Endothelial cell of umbilical vein (primary cell): ENCODE data around the gene RABEP1. TPM values are rescaled to one million over a fixed set of nuclear protein-coding genes. Genes with fewer than 3 reads are reported as not detected.

ENCODE experiments used
- BruUV-seq: library from RNA; stranded (reverse); fragments of 400-500 nt; replicated peaks from 2 replicates; lab custom pipeline; 2021; lab: Mats Ljungman, UMichigan
- CTCF ChIA-PET: fragments of 300-600, 350-600 bp; sonication (Branson Sonifier 250); formaldehyde crosslinking; loops from one replicate; lab custom pipeline; 2021; ENCODE audit warnings: antibody characterized with exemption, inconsistent platforms; lab: Charles Lee
- POLR2A ChIA-PET: fragments of 300-600, 350-600 bp; sonication (Branson Sonifier 250); formaldehyde crosslinking; loops from one replicate; lab custom pipeline; 2021; ENCODE audit warnings: antibody characterized with exemption, inconsistent platforms; lab: Charles Lee
- DNase-seq: peaks from one replicate; pipeline ENCODE4 v3.0.0-alpha.2; 2011; ENCODE audit warnings: low read depth, low spot score
- FAIRE-seq: peaks from 2 replicates; lab custom pipeline; 2011; peaks lifted over from hg19 to GRCh38; lab: Jason Lieb, UNC
- H2AFZ ChIP-seq: 2 replicates; pipeline ENCODE4 v1.6.0; 2012; ENCODE audit warnings: low read depth, low read length, control low read depth, inconsistent platforms
- H3K27ac ChIP-seq: 2 replicates; pipeline ENCODE4 v1.5.1; 2011; ENCODE audit warnings: low read depth, mild to moderate bottlenecking, control low read depth, low read length, moderate library complexity; ENCODE audit not compliant: insufficient read depth
- H3K27me3 ChIP-seq, 2 experiments: 2 replicates each; pipeline versions ENCODE4 v1.6.0 to v1.6.1; 2011; ENCODE audit warnings: low read length in 2 of 2, mixed read lengths in 1 of 2; ENCODE audit not compliant: control insufficient read depth in 2 of 2, insufficient read depth in 2 of 2
- H3K36me3 ChIP-seq, 2 experiments: 2 replicates in 1 of 2; 3 replicates in 1 of 2; pipeline ENCODE4 v1.5.1; 2011; ENCODE audit warnings: low read length in 2 of 2, mild to moderate bottlenecking in 1 of 2, moderate library complexity in 1 of 2; ENCODE audit not compliant: control insufficient read depth in 2 of 2, insufficient read depth in 2 of 2; ENCODE audit errors: extremely low read depth in 1 of 2
- H3K4me1 ChIP-seq: 3 replicates; pipeline ENCODE4 v1.5.1; 2011; ENCODE audit warnings: mild to moderate bottlenecking, low read length; ENCODE audit not compliant: control insufficient read depth, insufficient read depth; ENCODE audit errors: extremely low read depth
- H3K4me2 ChIP-seq: 2 replicates; pipeline ENCODE4 v1.6.1; 2011; ENCODE audit warnings: low read length, control low read depth, mixed read lengths; ENCODE audit not compliant: insufficient read depth
- H3K4me3 ChIP-seq, 3 experiments: fragments of 200-600 bp in 1 of 3; sonication (generic), shearing (Covaris generic) in 1 of 3; replicated peaks in 1 of 3; 2 replicates each; pipeline ENCODE4 v1.5.1; 2011 to 2016; ENCODE audit warnings: control low read depth in 3 of 3, low read length in 3 of 3, mild to moderate bottlenecking in 2 of 3, inconsistent platforms in 1 of 3, low read depth in 1 of 3, moderate library complexity in 1 of 3; ENCODE audit not compliant: insufficient read depth in 1 of 3
- H3K79me2 ChIP-seq: 2 replicates; pipeline ENCODE4 v1.6.0; 2012; ENCODE audit warnings: low read length, inconsistent platforms; ENCODE audit not compliant: control insufficient read depth, insufficient read depth
- H3K9ac ChIP-seq: replicated peaks from 2 replicates; pipeline ENCODE3; 2011; ENCODE audit warnings: low read length, control low read depth; ENCODE audit not compliant: insufficient read depth; ENCODE audit errors: extremely low read depth
- H3K9me1 ChIP-seq: replicated peaks from 3 replicates; pipeline ENCODE4 v1.6.0; 2011; ENCODE audit warnings: mild to moderate bottlenecking, low read length; ENCODE audit not compliant: control insufficient read depth, insufficient read depth; ENCODE audit errors: extremely low read depth
- H3K9me3 ChIP-seq: replicated peaks from 2 replicates; pipeline ENCODE4 v1.5.1; 2012; ENCODE audit warnings: low read length, inconsistent platforms; ENCODE audit not compliant: control insufficient read depth, insufficient read depth
- H4K20me1 ChIP-seq: replicated peaks from 2 replicates; pipeline ENCODE3; 2011; ENCODE audit warnings: mild to moderate bottlenecking, low read length; ENCODE audit not compliant: control insufficient read depth, insufficient read depth; ENCODE audit errors: extremely low read depth
- CTCF ChIP-seq, 2 donors: IDR thresholded peaks; 1 replicate in 1 of 2; 2 replicates in 1 of 2; pipeline ENCODE4 v1.5.1; 2011; ENCODE audit warnings: low read length in 2 of 2, mild to moderate bottlenecking in 2 of 2, moderate library complexity in 2 of 2, control low read depth in 1 of 2, inconsistent platforms in 1 of 2, low read depth in 1 of 2; ENCODE audit not compliant: insufficient read depth in 1 of 2; ENCODE audit errors: extremely low read depth in 1 of 2
- EZH2 ChIP-seq: IDR thresholded peaks from 2 replicates; pipeline ENCODE4 v1.6.1; 2012; ENCODE audit warnings: borderline replicate concordance, low read depth, mild to moderate bottlenecking, moderate library complexity, low read length, inconsistent platforms; ENCODE audit not compliant: severe bottlenecking
- FOS ChIP-seq: IDR thresholded peaks from 2 replicates; pipeline ENCODE4 v1.6.1; 2011; ENCODE audit warnings: mild to moderate bottlenecking, low read length, moderate library complexity, borderline replicate concordance; ENCODE audit not compliant: insufficient read depth
- GATA2 ChIP-seq: IDR thresholded peaks from 2 replicates; pipeline ENCODE4 v1.7.0; 2011; ENCODE audit warnings: low read depth, mild to moderate bottlenecking, moderate library complexity, mixed read lengths, low read length; ENCODE audit not compliant: insufficient read length, insufficient read depth
- JUN ChIP-seq: IDR thresholded peaks from 2 replicates; pipeline ENCODE4 v1.6.1; 2011; ENCODE audit warnings: borderline replicate concordance, low read depth; ENCODE audit not compliant: insufficient read length, insufficient read depth
- MAX ChIP-seq: IDR thresholded peaks from 2 replicates; pipeline ENCODE4 v1.6.1; 2011; ENCODE audit not compliant: insufficient read depth, insufficient read length
- MYC ChIP-seq: IDR thresholded peaks from one replicate; pipeline ENCODE4 v1.6.1; 2011; ENCODE audit warnings: mild to moderate bottlenecking, low read depth, low read length
- POLR2A ChIP-seq: IDR thresholded peaks from 2 replicates; pipeline ENCODE4 v1.6.1; 2012; ENCODE audit warnings: low read depth, mild to moderate bottlenecking, control low read depth, low read length
- POLR2AphosphoS5 ChIP-seq: IDR thresholded peaks from 2 replicates; pipeline ENCODE4 v1.6.1; 2012; ENCODE audit warnings: low read depth, mild to moderate bottlenecking, control low read depth, low read length, moderate library complexity; ENCODE audit not compliant: insufficient read depth
- dilution Hi-C: fragments of 300-500 bp; cut with MboI; formaldehyde crosslinking; loops from one replicate; pipeline ENCODE4 v1.15.0; 2019; ENCODE audit warnings: low sequenced_read_pairs; ENCODE audit not compliant: extremely low pct_ligation_motif_present
- intact Hi-C: fragments of 100-400 bp; cut with micrococcal nuclease; formaldehyde crosslinking; loops from one replicate; pipeline ENCODE4 v1.10.0; 2022
- polyA plus RNA-seq, 4 experiments: library from polyadenylated mRNA; depleted of rRNA in 3 of 4; stranded (reverse) in 3 of 4; unstranded in 1 of 4; fragments of >200 nt; gene quantifications; 2 replicates each; pipeline versions ENCODE4 v1.2.1 to v1.2.3, GENCODE V29; 2011 to 2012; ENCODE audit warnings: missing spikeins in 1 of 4
- total RNA-seq: library from RNA; stranded (reverse); gene quantifications from 2 replicates; pipeline ENCODE4 v1.2.3, GENCODE V29; 2021

Gene RABEP1
- total and polyA plus RNA-seq, 2 donors (not counting 3 experiments of a cell fraction or from before 2014, with no cell fraction given): 10.1 to 54.8 TPM

- no peak overlapping the region for H3K4me3 ChIP-seq
- no peaks in the 10 kb centered on the region for H4K20me1 ChIP-seq
- H3K9ac ChIP-seq: no peak overlapping the region
- FAIRE-seq (no peak), DNase-seq (no peak)
- no TSS peak for BruUV-seq
- no peaks in the 10 kb centered on the region for H3K27me3 ChIP-seq
- POLR2A ChIA-PET: no interaction called here
- CTCF ChIA-PET: no interaction called here
- no peak overlapping the region for H3K27ac ChIP-seq
- TF ChIP-seq GATA2 (no peak), JUN (no peak), MYC (no peak), CTCF (IDR thresholded peaks at IDR 0.05; ENCODE audit: extremely low read depth in 1 of 2, insufficient read depth in 1 of 2, low read depth in 1 of 2, low read length in 2 of 2) (no peak), FOS (no peak), MAX (no peak), POLR2AphosphoS5 (no peak), EZH2 (no peak), POLR2A (no peak)
- H2AFZ ChIP-seq: no peak overlapping the region
- no peak overlapping the region for H3K4me2 ChIP-seq
- H3K9me3 ChIP-seq: no peaks in the 10 kb centered on the region
- intact Hi-C loops: no loop called here
- H3K4me1 ChIP-seq: no peaks in the 10 kb centered on the region
- H3K36me3 ChIP-seq: peaks cover 39 to 52% of the 10 kb centered on the region in 2 experiments
- dilution Hi-C loops: no loop called here
- no peaks in the 10 kb centered on the region for H3K9me1 ChIP-seq
- peaks cover 16% of the 10 kb centered on the region for H3K79me2 ChIP-seq
Observed at GRCh38 chr17:5408186-5408585, 126.1 kb downstream of the RABEP1 start.
